Measurements from ENCODE around the gene SLC38A1.

- TF ChIP-seq POLR2A (IDR thresholded peaks at IDR 0.05; ENCODE audit: low read depth, low read length) (no peak), POLR2AphosphoS5 (IDR thresholded peaks at IDR 0.05; ENCODE audit: low read depth, low read length) (no peak), TAF1 (IDR thresholded peaks at IDR 0.05; ENCODE audit: low read depth, low read length) (no peak), SPI1 (IDR thresholded peaks at IDR 0.05; ENCODE audit: low read depth, low read length) (no peak), PAX5 (IDR thresholded peaks at IDR 0.05; ENCODE audit: insufficient read depth, low read length, severe bottlenecking) (no peak)
Observed at GRCh38 chr12:46133751-46134150, 135.1 kb downstream of the SLC38A1 start.
